ENCODE data around the gene EHBP1.

The EHBP1 gene

GRCh38 chr2:62716768-62717167 lies 11.3 kb downstream of the EHBP1 start:
- no peak for DNase-seq
- Mint-ChIP-seq H3K9me3 (no peaks in the 10 kb centered on the region), H3K27ac (no peak overlapping the region), H3K36me3 (ENCODE audit: low read depth) (peaks cover 36% of the 10 kb centered on the region), H3K27me3 (no peaks in the 10 kb centered on the region), H3K4me3 (no peak overlapping the region), H3K4me1 (ENCODE audit: low read depth) (peaks cover 20% of the 10 kb centered on the region)

GRCh38 chr2:62717503-62718081 lies 12.1 kb downstream of the EHBP1 start:
- no peak overlapping the region for H3K4me3 Mint-ChIP-seq
- peaks cover 22% of the 10 kb centered on the region for H3K4me1 Mint-ChIP-seq (ENCODE audit: low read depth)
- H3K27me3 Mint-ChIP-seq: no peaks in the 10 kb centered on the region
- peaks cover 2% of the 10 kb centered on the region for H3K9me3 Mint-ChIP-seq
- H3K27ac Mint-ChIP-seq: no peak overlapping the region
- H3K36me3 Mint-ChIP-seq (ENCODE audit: low read depth): peaks cover 41% of the 10 kb centered on the region
- no peak for DNase-seq

- Mint-ChIP-seq H3K4me3 (no peak overlapping the region), H3K27ac (no peak overlapping the region), H3K36me3 (ENCODE audit: low read depth) (peaks cover 47% of the 10 kb centered on the region), H3K9me3 (peaks cover 9% of the 10 kb centered on the region), H3K4me1 (ENCODE audit: low read depth) (peaks cover 23% of the 10 kb centered on the region), H3K27me3 (no peaks in the 10 kb centered on the region)
- DNase-seq: no peak
Measured at GRCh38 chr2:62718225-62718822, 12.8 kb downstream of the EHBP1 start.

GRCh38 chr2:62719757-62720156 lies 14.2 kb downstream of the EHBP1 start:
- Mint-ChIP-seq H3K4me3 (no peak overlapping the region), H3K27ac (no peak overlapping the region), H3K4me1 (ENCODE audit: low read depth) (peaks cover 20% of the 10 kb centered on the region), H3K9me3 (peaks cover 18% of the 10 kb centered on the region), H3K36me3 (ENCODE audit: low read depth) (peaks cover 45% of the 10 kb centered on the region), H3K27me3 (no peaks in the 10 kb centered on the region)
- no peak for DNase-seq

- peaks cover 29% of the 10 kb centered on the region for H3K36me3 Mint-ChIP-seq (ENCODE audit: low read depth)
Measured at GRCh38 chr2:62722679-62723078, 17.2 kb downstream of the EHBP1 start.

GRCh38 chr2:62723253-62723652 lies 17.7 kb downstream of the EHBP1 start:
- no peak overlapping the region for H3K27ac Mint-ChIP-seq

More at GRCh38 chr2:62722679-62723078, 17.2 kb downstream of the EHBP1 start:
- Mint-ChIP-seq H3K4me1 (ENCODE audit: low read depth) (peaks cover 29% of the 10 kb centered on the region), H3K9me3 (peaks cover 18% of the 10 kb centered on the region), H3K27ac (no peak overlapping the region), H3K4me3 (no peak overlapping the region), H3K27me3 (no peaks in the 10 kb centered on the region)
- no peak for DNase-seq

GRCh38 chr2:62724106-62724505 lies 18.6 kb downstream of the EHBP1 start:
- H3K27ac Mint-ChIP-seq: no peak overlapping the region
- H3K4me1 Mint-ChIP-seq (ENCODE audit: low read depth): peaks cover 27% of the 10 kb centered on the region
- no peaks in the 10 kb centered on the region for H3K27me3 Mint-ChIP-seq
- peaks cover 25% of the 10 kb centered on the region for H3K36me3 Mint-ChIP-seq (ENCODE audit: low read depth)
- H3K9me3 Mint-ChIP-seq: peaks cover 18% of the 10 kb centered on the region
- no peak overlapping the region for H3K4me3 Mint-ChIP-seq
- DNase-seq: no peak

More at GRCh38 chr2:62723253-62723652, 17.7 kb downstream of the EHBP1 start:
- Mint-ChIP-seq H3K36me3 (ENCODE audit: low read depth) (peaks cover 29% of the 10 kb centered on the region), H3K4me3 (no peak overlapping the region), H3K4me1 (ENCODE audit: low read depth) (peaks cover 29% of the 10 kb centered on the region), H3K9me3 (peaks cover 18% of the 10 kb centered on the region), H3K27me3 (no peaks in the 10 kb centered on the region)
- no peak for DNase-seq

GRCh38 chr2:62724886-62725711 lies 19.6 kb downstream of the EHBP1 start:
- no peak overlapping the region for H3K4me3 Mint-ChIP-seq
- DNase-seq: no peak
- H3K9me3 Mint-ChIP-seq: peaks cover 18% of the 10 kb centered on the region
- H3K36me3 Mint-ChIP-seq (ENCODE audit: low read depth): peaks cover 22% of the 10 kb centered on the region
- peaks cover 22% of the 10 kb centered on the region for H3K4me1 Mint-ChIP-seq (ENCODE audit: low read depth)
- H3K27me3 Mint-ChIP-seq: no peaks in the 10 kb centered on the region
- no peak overlapping the region for H3K27ac Mint-ChIP-seq

GRCh38 chr2:62725712-62726055 lies 20.2 kb downstream of the EHBP1 start:
- Mint-ChIP-seq H3K4me1 (ENCODE audit: low read depth) (peaks cover 22% of the 10 kb centered on the region), H3K9me3 (peaks cover 21% of the 10 kb centered on the region), H3K36me3 (ENCODE audit: low read depth) (peaks cover 22% of the 10 kb centered on the region), H3K4me3 (no peak overlapping the region), H3K27ac (no peak overlapping the region), H3K27me3 (no peaks in the 10 kb centered on the region)
- DNase-seq: no peak

- Mint-ChIP-seq H3K27ac (no peak overlapping the region), H3K4me1 (ENCODE audit: low read depth) (peaks cover 20% of the 10 kb centered on the region), H3K27me3 (no peaks in the 10 kb centered on the region), H3K36me3 (ENCODE audit: low read depth) (peaks cover 19% of the 10 kb centered on the region), H3K4me3 (no peak overlapping the region), H3K9me3 (peaks cover 31% of the 10 kb centered on the region)
- DNase-seq: no peak
Measured at GRCh38 chr2:62727259-62727867, 21.9 kb downstream of the EHBP1 start.

GRCh38 chr2:62727876-62728566 lies 22.5 kb downstream of the EHBP1 start:
- Mint-ChIP-seq H3K4me3 (no peak overlapping the region), H3K27ac (no peak overlapping the region), H3K9me3 (peaks cover 24% of the 10 kb centered on the region), H3K36me3 (ENCODE audit: low read depth) (peaks cover 12% of the 10 kb centered on the region), H3K4me1 (ENCODE audit: low read depth) (peaks cover 19% of the 10 kb centered on the region), H3K27me3 (no peaks in the 10 kb centered on the region)
- DNase-seq: no peak

GRCh38 chr2:62731275-62731674 lies 25.8 kb downstream of the EHBP1 start:
- Mint-ChIP-seq H3K27ac (no peak overlapping the region), H3K9me3 (peaks cover 12% of the 10 kb centered on the region), H3K4me3 (no peak overlapping the region)

GRCh38 chr2:62732262-62732777 lies 26.8 kb downstream of the EHBP1 start:
- no peak for DNase-seq
- Mint-ChIP-seq H3K27ac (no peak overlapping the region), H3K27me3 (no peaks in the 10 kb centered on the region), H3K9me3 (peaks cover 12% of the 10 kb centered on the region), H3K4me3 (no peak overlapping the region), H3K4me1 (ENCODE audit: low read depth) (peaks cover 13% of the 10 kb centered on the region), H3K36me3 (ENCODE audit: low read depth) (peaks cover 7% of the 10 kb centered on the region)

More at GRCh38 chr2:62731275-62731674, 25.8 kb downstream of the EHBP1 start:
- H3K4me1 Mint-ChIP-seq (ENCODE audit: low read depth): peaks cover 12% of the 10 kb centered on the region
- H3K36me3 Mint-ChIP-seq (ENCODE audit: low read depth): peaks cover 7% of the 10 kb centered on the region
- H3K27me3 Mint-ChIP-seq: no peaks in the 10 kb centered on the region
- DNase-seq: no peak

- Mint-ChIP-seq H3K27me3 (no peaks in the 10 kb centered on the region), H3K4me3 (no peak overlapping the region), H3K27ac (no peak overlapping the region), H3K9me3 (peaks cover 12% of the 10 kb centered on the region), H3K4me1 (ENCODE audit: low read depth) (peaks cover 16% of the 10 kb centered on the region), H3K36me3 (ENCODE audit: low read depth) (peaks cover 7% of the 10 kb centered on the region)
- DNase-seq: no peak
Measured at GRCh38 chr2:62733546-62733945, 28.0 kb downstream of the EHBP1 start.
